B cell (primary cell): ENCODE data around the gene RAB11FIP5. TPM values are rescaled to one million over a fixed set of nuclear protein-coding genes. Genes with fewer than 3 reads are reported as not detected.

ENCODE experiments used
- ATAC-seq: fragments of 200-7000 bp; cut with Tn5 transposase; one replicate; pipeline ENCODE4 v1.10.0; 2021; ENCODE audit warnings: low read depth, mild to moderate bottlenecking, moderate number of reproducible peaks, moderate library complexity
- CTCF ChIA-PET: fragments of 350-600 bp; sonication (Branson Sonifier 250); formaldehyde crosslinking; loops from one replicate; lab custom pipeline; 2021; ENCODE audit warnings: antibody characterized with exemption, inconsistent platforms; lab: Charles Lee
- POLR2A ChIA-PET: fragments of 350-600 bp; sonication (Branson Sonifier 250); formaldehyde crosslinking; loops from one replicate; lab custom pipeline; 2021; ENCODE audit warnings: antibody characterized with exemption; lab: Charles Lee
- DNase-seq: peaks from one replicate; pipeline ENCODE4 v3.0.0; 2013
- H2AFZ ChIP-seq: 2 replicates; pipeline ENCODE4 v1.6.1; 2012; ENCODE audit warnings: mild to moderate bottlenecking, low read depth, low read length; ENCODE audit not compliant: insufficient read depth, poor library complexity, severe bottlenecking
- H3K27ac ChIP-seq, 2 donors: 1 replicate in 1 of 2; 2 replicates in 1 of 2; pipeline ENCODE4 v1.5.1; 2012 to 2013; ENCODE audit warnings: low read length in 2 of 2, mild to moderate bottlenecking in 2 of 2, moderate library complexity in 1 of 2
- H3K27me3 ChIP-seq, 4 experiments: fragments of 200-600 bp in 1 of 4; sonication (generic) in 1 of 4; replicated peaks in 1 of 4; 1 replicate in 2 of 4; 2 replicates in 2 of 4; pipeline versions ENCODE4 v1.6.1 to v1.7.0; 2013 to 2016; ENCODE audit warnings: low read length in 3 of 4, mild to moderate bottlenecking in 2 of 4, mixed read lengths in 1 of 4, moderate library complexity in 1 of 4; ENCODE audit not compliant: insufficient read depth in 4 of 4, control insufficient read depth in 3 of 4; ENCODE audit errors: control extremely low read depth in 1 of 4
- H3K36me3 ChIP-seq, 2 experiments: replicated peaks in 1 of 2; 1 replicate in 1 of 2; 2 replicates in 1 of 2; pipeline versions ENCODE4 v1.6.1 to v1.7.1; 2013; ENCODE audit warnings: low read length in 1 of 2; ENCODE audit not compliant: insufficient read depth in 2 of 2, control insufficient read depth in 1 of 2; ENCODE audit errors: control extremely low read depth in 1 of 2, extremely low read depth in 1 of 2
- H3K4me1 ChIP-seq, 2 donors: fragments of 200-600 bp in 1 of 2; sonication (generic) in 1 of 2; 1 replicate in 1 of 2; 2 replicates in 1 of 2; pipeline versions ENCODE4 v1.5.1 to v1.6.1; 2013 to 2017; ENCODE audit warnings: low read length in 2 of 2; ENCODE audit not compliant: control insufficient read depth in 2 of 2, insufficient read depth in 2 of 2
- H3K4me2 ChIP-seq: replicated peaks from 2 replicates; pipeline ENCODE3; 2012; ENCODE audit warnings: mild to moderate bottlenecking, low read depth, low read length; ENCODE audit not compliant: poor library complexity, severe bottlenecking
- H3K4me3 ChIP-seq, 5 experiments: fragments of 200-600 bp in 1 of 5; sonication (generic) in 1 of 5; 1 replicate in 3 of 5; 2 replicates in 2 of 5; pipeline versions ENCODE4 v1.5.1 to v1.7.0; 2011 to 2016; ENCODE audit warnings: low read length in 4 of 5, mild to moderate bottlenecking in 4 of 5, low read depth in 2 of 5, control low read depth in 1 of 5, moderate library complexity in 1 of 5; ENCODE audit not compliant: insufficient read depth in 1 of 5; ENCODE audit errors: control extremely low read depth in 1 of 5, extremely low read depth in 1 of 5
- H3K79me2 ChIP-seq: fragments of 200-600 bp; sonication (generic); one replicate; pipeline ENCODE4 v1.6.0; 2016; ENCODE audit warnings: low read length; ENCODE audit not compliant: control insufficient read depth, insufficient read depth
- H3K9ac ChIP-seq: fragments of 200-600 bp; sonication (generic); 2 replicates; pipeline ENCODE4 v1.6.1; 2017; ENCODE audit warnings: mild to moderate bottlenecking, low read length, moderate library complexity
- H3K9me3 ChIP-seq, 3 donors: one replicate each; pipeline versions ENCODE4 v1.6.1 to v1.7.1; 2013; ENCODE audit warnings: low read length in 2 of 3; ENCODE audit not compliant: control insufficient read depth in 2 of 3, insufficient read depth in 1 of 3; ENCODE audit errors: control extremely low read depth in 1 of 3
- H4K20me1 ChIP-seq: 2 replicates; pipeline ENCODE4 v1.6.0; 2012; ENCODE audit warnings: mild to moderate bottlenecking, low read length; ENCODE audit not compliant: insufficient read depth, control insufficient read depth, poor library complexity, severe bottlenecking
- H3K27ac Mint-ChIP-seq: one replicate; pipeline ENCODE4 v1.8.0; 2021; ENCODE audit warnings: mixed read lengths
- H3K27me3 Mint-ChIP-seq: one replicate; pipeline ENCODE4 v1.8.0; 2021; ENCODE audit warnings: mixed read lengths
- H3K4me1 Mint-ChIP-seq: one replicate; pipeline ENCODE4 v1.8.0; 2021; ENCODE audit warnings: mixed read lengths
- H3K4me3 Mint-ChIP-seq: one replicate; pipeline ENCODE4 v1.8.0; 2021; ENCODE audit warnings: mixed read lengths
- H3K9me3 Mint-ChIP-seq: one replicate; pipeline ENCODE4 v1.8.0; 2022; ENCODE audit warnings: mixed read lengths; ENCODE audit not compliant: insufficient read depth
- EZH2 ChIP-seq: IDR thresholded peaks from 2 replicates; pipeline ENCODE4 v1.6.1; 2012; ENCODE audit warnings: borderline replicate concordance, low read depth, mild to moderate bottlenecking, moderate library complexity, low read length; ENCODE audit not compliant: insufficient read depth, poor library complexity, severe bottlenecking
- WGBS: methylation state at CpG from one replicate; pipeline ENCODE4 v1.1.5; 2013; ENCODE audit warnings: missing lambda C conversion rate; ENCODE audit not compliant: insufficient coverage; 5-methylcytosine and 5-hydroxymethylcytosine counted together
- intact Hi-C: fragments of 100-400 bp; cut with micrococcal nuclease; formaldehyde crosslinking; loops from one replicate; pipeline ENCODE4 v1.10.0; 2022
- polyA plus RNA-seq: library from polyadenylated mRNA; depleted of rRNA; stranded (reverse); fragments of >200 nt; gene quantifications from 2 replicates; pipeline ENCODE4 v1.2.3, GENCODE V29; 2012
- total RNA-seq, 2 donors: library from RNA; stranded (reverse); fragments of 120-200 nt in 1 of 2; gene quantifications; 1 replicate in 1 of 2; 2 replicates in 1 of 2; pipeline versions ENCODE4 v1.2.3 to v1.2.4, GENCODE V29; 2013 to 2022
- TF ChIP-seq, protein P1 (sequence below): fragments of 200-600 bp; IDR thresholded peaks from one replicate; pipeline ENCODE4 v1.8.0; 2022; ENCODE audit warnings: antibody characterized with exemption, mild to moderate bottlenecking

The RAB11FIP5 gene
- total and polyA plus RNA-seq, 2 donors (not counting 1 experiment from before 2014, with no cell fraction given) = 1.7 to 4.6 TPM

DNA sequence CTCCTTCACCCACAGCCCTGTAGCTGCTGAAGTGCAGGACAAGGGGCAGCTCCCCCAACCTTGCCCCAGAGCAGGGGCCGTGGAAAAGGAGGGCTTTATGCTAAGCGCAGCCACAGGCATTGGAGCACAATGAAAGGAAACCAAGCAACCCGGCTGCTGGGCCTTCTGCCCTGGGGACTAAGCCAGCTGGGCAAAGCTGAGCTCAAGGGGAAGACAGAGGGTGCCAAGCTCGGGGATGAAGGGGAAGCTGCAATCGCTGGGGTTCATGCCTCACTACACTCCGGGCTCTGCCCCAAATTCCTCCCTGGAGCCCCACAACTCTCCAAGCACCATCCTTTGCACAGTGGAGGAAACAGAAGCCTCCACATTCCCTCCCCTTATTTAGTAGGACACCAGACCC, 53.6 kb downstream of the RAB11FIP5 start:
- no peak for ATAC-seq
- Histone ChIP-seq H3K9ac (no peak overlapping the region), H4K20me1 (no peaks in the 10 kb centered on the region), H2AFZ (no peak overlapping the region), H3K79me2 (no peaks in the 10 kb centered on the region), H3K27me3 (no peaks in the 10 kb centered on the region), H3K4me3 (no peak overlapping the region), H3K36me3 (peaks cover 0 to 12% of the 10 kb centered on the region in 2 experiments), H3K4me2 (no peak overlapping the region), H3K27ac (no peak overlapping the region), H3K9me3 (peaks cover 0 to 14% (median 9%) of the 10 kb centered on the region in 3 donors), H3K4me1 (no peaks in the 10 kb centered on the region)
- no peak for DNase-seq
- no peaks in the 10 kb centered on the region for H3K27me3 Mint-ChIP-seq
- no peak for TF ChIP-seq EZH2
- TF ChIP-seq, protein P1, sequence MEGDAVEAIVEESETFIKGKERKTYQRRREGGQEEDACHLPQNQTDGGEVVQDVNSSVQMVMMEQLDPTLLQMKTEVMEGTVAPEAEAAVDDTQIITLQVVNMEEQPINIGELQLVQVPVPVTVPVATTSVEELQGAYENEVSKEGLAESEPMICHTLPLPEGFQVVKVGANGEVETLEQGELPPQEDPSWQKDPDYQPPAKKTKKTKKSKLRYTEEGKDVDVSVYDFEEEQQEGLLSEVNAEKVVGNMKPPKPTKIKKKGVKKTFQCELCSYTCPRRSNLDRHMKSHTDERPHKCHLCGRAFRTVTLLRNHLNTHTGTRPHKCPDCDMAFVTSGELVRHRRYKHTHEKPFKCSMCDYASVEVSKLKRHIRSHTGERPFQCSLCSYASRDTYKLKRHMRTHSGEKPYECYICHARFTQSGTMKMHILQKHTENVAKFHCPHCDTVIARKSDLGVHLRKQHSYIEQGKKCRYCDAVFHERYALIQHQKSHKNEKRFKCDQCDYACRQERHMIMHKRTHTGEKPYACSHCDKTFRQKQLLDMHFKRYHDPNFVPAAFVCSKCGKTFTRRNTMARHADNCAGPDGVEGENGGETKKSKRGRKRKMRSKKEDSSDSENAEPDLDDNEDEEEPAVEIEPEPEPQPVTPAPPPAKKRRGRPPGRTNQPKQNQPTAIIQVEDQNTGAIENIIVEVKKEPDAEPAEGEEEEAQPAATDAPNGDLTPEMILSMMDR = no peak
- no peak overlapping the region for H3K27ac Mint-ChIP-seq
- ChIA-PET POLR2A (no interaction called here), CTCF (interaction anchor here (1.0 to 1.5 kb wide), 2 partner anchors 8 to 18 kb away, joined by 3 read pairs; no protein-coding TSS in a partner anchor)
- H3K4me3 Mint-ChIP-seq = no peak overlapping the region
- peaks cover 2% of the 10 kb centered on the region for H3K4me1 Mint-ChIP-seq
- intact Hi-C loops = no loop called here
- WGBS = 17% methylated on average over 6 of the region's 6 CpGs
- peaks cover 3% of the 10 kb centered on the region for H3K9me3 Mint-ChIP-seq

DNA sequence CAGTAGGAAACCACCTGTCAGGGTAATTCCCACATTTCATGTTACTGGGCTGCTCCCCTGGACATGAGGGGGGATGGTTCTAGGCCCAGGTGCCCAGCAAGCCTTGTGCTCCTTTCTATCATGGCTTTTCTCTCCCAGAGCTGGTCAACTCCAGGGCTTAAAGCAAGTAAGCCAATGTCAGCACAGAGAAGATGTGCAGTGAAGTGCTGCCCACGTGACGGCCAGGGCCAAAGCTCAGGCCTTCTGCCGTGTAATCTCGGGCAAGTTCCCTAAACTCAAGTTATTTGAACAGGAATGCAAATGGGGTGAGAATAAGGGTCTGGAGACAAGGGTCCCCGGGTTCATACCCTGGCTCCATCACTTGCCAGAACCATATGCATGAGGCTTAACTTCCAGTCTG, 57.8 kb downstream of the RAB11FIP5 start:
- no peak overlapping the region for H3K4me3 ChIP-seq
- no peak overlapping the region for H3K27ac ChIP-seq
- H4K20me1 ChIP-seq = no peaks in the 10 kb centered on the region
- Mint-ChIP-seq H3K4me3 (no peak overlapping the region), H3K4me1 (peaks cover 2% of the 10 kb centered on the region), H3K9me3 (peaks cover 3% of the 10 kb centered on the region), H3K27me3 (no peaks in the 10 kb centered on the region), H3K27ac (no peak overlapping the region)
- H3K27me3 ChIP-seq = no peaks in the 10 kb centered on the region
- peaks cover 0 to 12% of the 10 kb centered on the region in 2 experiments for H3K36me3 ChIP-seq
- peaks cover 0 to 14% (median 9%) of the 10 kb centered on the region in 3 donors for H3K9me3 ChIP-seq
- no peak for ATAC-seq
- WGBS = 80% methylated on average over 4 of the region's 5 CpGs
- TF ChIP-seq, protein P1 = no peak
- TF ChIP-seq EZH2 = no peak
- intact Hi-C loops = no loop called here
- H3K4me1 ChIP-seq = no peaks in the 10 kb centered on the region
- no peak for DNase-seq
- H2AFZ ChIP-seq = no peak overlapping the region
- H3K79me2 ChIP-seq = no peaks in the 10 kb centered on the region
- H3K9ac ChIP-seq = no peak overlapping the region
- ChIA-PET CTCF (no interaction called here), POLR2A (no interaction called here)
- H3K4me2 ChIP-seq = no peak overlapping the region
